Gastroesophageal sphincter (tissue), 4 donors: Measurements from ENCODE around the gene KLHL21. TPM values are rescaled to one million over a fixed set of nuclear protein-coding genes. Genes with fewer than 3 reads are reported as not detected.

Experiments used
- ATAC-seq: fragments of 150-250 bp; one replicate; pipeline ENCODE4 v1.9.1; 2016; ENCODE audit warnings: mild to moderate bottlenecking, moderate library complexity
- H3K27ac ChIP-seq, 4 donors: fragments of 200-600 bp; sonication (generic) in 3 of 4; 1 replicate in 3 of 4; 2 replicates in 1 of 4; pipeline ENCODE4 v1.5.1; 2016 to 2019
- H3K27me3 ChIP-seq: fragments of 200-600 bp; sonication (generic); one replicate; pipeline ENCODE4 v1.5.1; 2019
- H3K36me3 ChIP-seq, 2 donors: fragments of 200-600 bp; sonication (generic); one replicate each; pipeline ENCODE4 v1.5.1; 2019; ENCODE audit warnings: control low read depth in 1 of 2
- H3K4me1 ChIP-seq, 3 donors: fragments of 200-600 bp; sonication (generic); 1 replicate in 2 of 3; 2 replicates in 1 of 3; pipeline ENCODE4 v1.5.1; 2016 to 2019; ENCODE audit warnings: control low read depth in 2 of 3
- H3K4me3 ChIP-seq, 2 donors: fragments of 200-600 bp; sonication (generic); one replicate each; pipeline ENCODE4 v1.5.1; 2019; ENCODE audit warnings: mild to moderate bottlenecking in 1 of 2, moderate library complexity in 1 of 2
- H3K9me3 ChIP-seq, 3 donors: fragments of 200-600 bp; sonication (generic); one replicate each; pipeline ENCODE4 v1.5.1; 2017 to 2019; ENCODE audit warnings: control low read depth in 2 of 3
- EP300 ChIP-seq: sonication (generic); formaldehyde crosslinking; IDR thresholded peaks from one replicate; pipeline ENCODE4 v1.6.1; 2017; ENCODE audit warnings: antibody characterized with exemption, mild to moderate bottlenecking
- POLR2A ChIP-seq, 2 donors: fragments of 450-650 bp; IDR thresholded peaks; one replicate each; pipeline ENCODE4 v1.6.1; 2017; ENCODE audit warnings: antibody characterized with exemption in 2 of 2, mild to moderate bottlenecking in 2 of 2, moderate library complexity in 1 of 2
- POLR2AphosphoS5 ChIP-seq: sonication (generic); formaldehyde crosslinking; IDR thresholded peaks from one replicate; pipeline ENCODE4 v1.6.1; 2017; ENCODE audit warnings: antibody characterized with exemption
- WGBS, 2 donors: methylation state at CpG; one replicate each; pipeline ENCODE4 v1.1.5; 2018; ENCODE audit warnings: low coverage in 1 of 2; 5-methylcytosine and 5-hydroxymethylcytosine counted together
- small RNA-seq, 4 donors: library from RNA; depleted of rRNA; stranded (forward); fragments of <200 nt; gene quantifications; one replicate each; pipeline ENCODE3, GENCODE V24; 2016
- total RNA-seq, 4 donors: library from RNA; depleted of rRNA; stranded (reverse); fragments of >200 nt; gene quantifications; one replicate each; pipeline ENCODE4 v1.1.0, GENCODE V29; 2016
- TF ChIP-seq, protein P1 (sequence below), 4 experiments: fragments of 200-600 bp in 2 of 4; fragments of 450-650 bp in 2 of 4; sonication (generic) in 1 of 4; IDR thresholded peaks; one replicate each; pipeline ENCODE4 v1.5.1; 2017 to 2019; ENCODE audit warnings: antibody characterized with exemption in 4 of 4, mild to moderate bottlenecking in 2 of 4, moderate library complexity in 2 of 4

KLHL21 gene
- total RNA-seq, 4 donors from 2014 or later: 83.6 to 131 (median 101) TPM

DNA sequence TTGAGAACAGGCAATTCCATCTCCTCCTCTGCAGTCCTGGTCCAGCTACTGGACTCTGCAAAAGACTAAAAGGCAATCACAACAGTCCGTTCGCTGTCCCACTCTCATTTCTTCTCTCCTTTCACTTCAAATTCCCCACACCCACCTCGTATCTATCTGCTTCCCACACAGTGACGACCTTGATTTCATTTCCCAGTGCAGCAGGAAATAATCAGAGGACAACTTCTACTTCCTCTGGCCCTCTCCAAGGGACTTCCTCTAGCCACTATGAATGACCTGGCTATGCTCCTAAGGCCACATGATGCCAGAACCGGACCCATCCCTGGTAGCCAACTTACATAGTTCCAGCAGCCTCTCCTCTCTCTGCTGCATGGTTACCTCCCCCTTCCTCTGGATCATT, 56.3 kb downstream of the KLHL21 start:
- no peaks in the 10 kb centered on the region for H3K27me3 ChIP-seq
- no peak for TF ChIP-seq EP300
- TF ChIP-seq POLR2A (IDR thresholded peaks at IDR 0.05): no peak
- TF ChIP-seq POLR2AphosphoS5: no peak
- TF ChIP-seq, protein P1, sequence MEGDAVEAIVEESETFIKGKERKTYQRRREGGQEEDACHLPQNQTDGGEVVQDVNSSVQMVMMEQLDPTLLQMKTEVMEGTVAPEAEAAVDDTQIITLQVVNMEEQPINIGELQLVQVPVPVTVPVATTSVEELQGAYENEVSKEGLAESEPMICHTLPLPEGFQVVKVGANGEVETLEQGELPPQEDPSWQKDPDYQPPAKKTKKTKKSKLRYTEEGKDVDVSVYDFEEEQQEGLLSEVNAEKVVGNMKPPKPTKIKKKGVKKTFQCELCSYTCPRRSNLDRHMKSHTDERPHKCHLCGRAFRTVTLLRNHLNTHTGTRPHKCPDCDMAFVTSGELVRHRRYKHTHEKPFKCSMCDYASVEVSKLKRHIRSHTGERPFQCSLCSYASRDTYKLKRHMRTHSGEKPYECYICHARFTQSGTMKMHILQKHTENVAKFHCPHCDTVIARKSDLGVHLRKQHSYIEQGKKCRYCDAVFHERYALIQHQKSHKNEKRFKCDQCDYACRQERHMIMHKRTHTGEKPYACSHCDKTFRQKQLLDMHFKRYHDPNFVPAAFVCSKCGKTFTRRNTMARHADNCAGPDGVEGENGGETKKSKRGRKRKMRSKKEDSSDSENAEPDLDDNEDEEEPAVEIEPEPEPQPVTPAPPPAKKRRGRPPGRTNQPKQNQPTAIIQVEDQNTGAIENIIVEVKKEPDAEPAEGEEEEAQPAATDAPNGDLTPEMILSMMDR (IDR thresholded peaks at IDR 0.05): no peak
- no peak for ATAC-seq
- H3K27ac ChIP-seq: peak overlapping the region in 1 of 4 donors; percentile 9
- H3K9me3 ChIP-seq: no peaks in the 10 kb centered on the region
- 58 to 71% methylated on average over 5 of the region's 5 CpGs for WGBS, 2 donors
- no peak overlapping the region for H3K4me3 ChIP-seq
- peaks cover 0 to 100% of the 10 kb centered on the region in 2 donors for H3K36me3 ChIP-seq
- peaks cover 0 to 9% (median 0%) of the 10 kb centered on the region in 3 donors for H3K4me1 ChIP-seq

DNA sequence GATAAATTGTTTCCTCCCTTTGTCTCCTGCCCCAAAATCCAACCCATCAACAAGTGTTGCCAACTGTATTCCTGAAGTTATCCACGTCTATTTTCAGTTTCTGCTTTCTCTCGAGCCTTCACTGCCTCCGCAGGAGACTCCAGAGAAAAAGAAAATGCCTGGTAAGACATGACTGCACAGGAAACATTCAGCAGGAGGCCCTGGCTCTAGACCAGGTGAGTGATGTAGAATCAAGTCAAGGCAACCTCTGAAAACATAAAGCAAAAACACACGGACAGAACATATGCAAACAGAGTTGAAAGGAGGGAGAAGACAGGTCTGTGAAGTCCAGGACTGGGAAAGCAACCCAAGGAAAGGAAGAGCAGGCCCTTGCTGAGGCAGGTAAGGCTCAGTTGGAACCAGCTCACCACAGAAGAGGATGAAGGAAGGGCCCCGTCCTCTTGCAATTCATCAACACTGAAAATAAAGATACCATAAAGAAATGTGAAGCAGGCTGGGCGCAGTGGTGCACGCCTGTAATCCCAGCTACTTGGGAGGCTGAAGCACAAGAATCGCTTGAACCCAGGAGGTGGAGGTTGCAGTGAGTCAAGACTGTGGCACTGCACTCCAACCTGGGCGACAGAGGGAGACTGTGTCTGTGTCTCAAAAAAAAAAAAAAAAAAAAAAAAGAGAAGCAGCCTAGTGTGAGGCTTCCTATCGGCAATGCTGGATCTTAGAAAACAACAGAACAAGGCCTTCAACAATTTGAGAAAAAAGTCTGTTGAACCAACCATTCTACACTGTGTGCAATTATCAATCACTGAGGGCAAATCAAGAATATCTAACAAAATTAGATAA, 57.2 kb downstream of the KLHL21 start:
- H3K27me3 ChIP-seq: no peaks in the 10 kb centered on the region
- H3K9me3 ChIP-seq: no peaks in the 10 kb centered on the region
- H3K36me3 ChIP-seq: peaks cover 0 to 100% of the 10 kb centered on the region in 2 donors
- no peak overlapping the region for H3K27ac ChIP-seq
- ATAC-seq: no peak
- 47 to 51% methylated on average over 4 to 10 of the region's 10 CpGs for WGBS, 2 donors
- no peak overlapping the region for H3K4me3 ChIP-seq
- no peak for TF ChIP-seq POLR2A (IDR thresholded peaks at IDR 0.05)
- TF ChIP-seq POLR2AphosphoS5: no peak
- no peak for TF ChIP-seq EP300
- TF ChIP-seq, protein P1 (IDR thresholded peaks at IDR 0.05): no peak
- peaks cover 0 to 4% (median 0%) of the 10 kb centered on the region in 3 donors for H3K4me1 ChIP-seq

DNA sequence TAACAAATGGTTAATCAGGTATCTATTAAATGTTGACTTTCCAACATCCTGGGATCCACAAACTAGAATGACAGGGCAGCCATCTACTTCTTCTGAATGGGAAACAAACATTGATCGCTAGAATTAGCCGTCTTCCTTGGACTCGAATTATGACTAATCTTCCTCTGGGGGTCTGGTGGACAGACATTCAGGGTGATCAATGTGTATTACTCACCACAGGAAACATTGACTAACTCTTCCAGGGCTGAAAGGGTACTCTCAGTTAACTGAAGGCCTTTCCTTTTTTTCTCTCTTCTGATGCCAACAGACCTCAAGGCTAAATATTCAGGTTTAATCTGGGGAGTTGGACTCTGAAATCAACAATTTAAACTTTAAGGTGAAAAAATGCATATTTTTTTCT, 57.8 kb downstream of the KLHL21 start:
- peaks cover 0 to 97% of the 10 kb centered on the region in 2 donors for H3K36me3 ChIP-seq
- WGBS, 2 donors: 56 to 94% methylated on average over 3 of the region's 3 CpGs
- no peaks in the 10 kb centered on the region for H3K27me3 ChIP-seq
- TF ChIP-seq POLR2AphosphoS5 (no peak), EP300 (no peak), POLR2A (IDR thresholded peaks at IDR 0.05) (no peak)
- TF ChIP-seq, protein P1 (IDR thresholded peaks at IDR 0.05): no peak
- no peak for ATAC-seq
- H3K27ac ChIP-seq: no peak overlapping the region
- no peak overlapping the region for H3K4me3 ChIP-seq
- peaks cover 0 to 4% (median 0%) of the 10 kb centered on the region in 3 donors for H3K4me1 ChIP-seq
- H3K9me3 ChIP-seq: no peaks in the 10 kb centered on the region

Small RNA genes within 50 kb of the gene (small RNA-seq; reads per million reads assigned to genes)
- gene RNU6-731P: 0 reads per million in 4 donors

Other genes starting within 250 kb of the KLHL21 start
- 10 to 100 TPM; 22.3 to 32.5 (median 25.0) TPM for gene ACOT7, start 209.1 kb downstream of the KLHL21 start, total RNA-seq
- gene HES2, start 182.9 kb downstream of the KLHL21 start, total RNA-seq: 1 to 10 TPM in 1 of 4 donors, not detected in 3; 7.3 TPM
- under 1 TPM in 3 of 4 donors, not detected in 1; 0.47 to 0.92 (median 0.81) TPM for gene ESPN, start 178.1 kb downstream of the KLHL21 start, total RNA-seq
- 10 to 100 TPM in 2 of 4 donors, 1 to 10 TPM in 2; 4.2 to 11.2 (median 8.8) TPM for gene TNFRSF25, start 136.7 kb downstream of the KLHL21 start, total RNA-seq
- gene PLEKHG5, start 111.2 kb downstream of the KLHL21 start, total RNA-seq: 10 to 100 TPM in 3 of 4 donors, 1 to 10 TPM in 1; 8.6 to 14.0 (median 11.4) TPM
- 10 to 100 TPM; 21.2 to 32.2 (median 25.7) TPM for gene NOL9, start 48.4 kb downstream of the KLHL21 start, total RNA-seq
- gene TAS1R1, start 47.6 kb downstream of the KLHL21 start, total RNA-seq: not detected
- gene ZBTB48, start 22.9 kb downstream of the KLHL21 start, total RNA-seq: 10 to 100 TPM; 12.7 to 17.7 (median 14.1) TPM
- gene PHF13, start 10.9 kb upstream of the KLHL21 start, total RNA-seq: 10 to 100 TPM; 19.8 to 22.8 (median 20.5) TPM
- 10 to 100 TPM; 16.3 to 36.9 (median 27.7) TPM for gene THAP3, start 22.0 kb upstream of the KLHL21 start, total RNA-seq
- 10 to 100 TPM; 20.9 to 51.7 (median 30.8) TPM for gene DNAJC11, start 98.9 kb upstream of the KLHL21 start, total RNA-seq
- 100 to 1,000 TPM in 3 of 4 donors, 10 to 100 TPM in 1; 86.3 to 170 (median 132) TPM for gene CAMTA1, start 182.6 kb upstream of the KLHL21 start, total RNA-seq